ENCODE measurements around the gene IFT25.

The IFT25 gene

GRCh38 chr1:53911442-53911841 lies 34.1 kb downstream of the IFT25 start:
- Histone ChIP-seq H3K9me3 (ENCODE audit: insufficient read depth, low read depth, low read length) (no peaks in the 10 kb centered on the region), H3K79me1 (ENCODE audit: low read length) (no peaks in the 10 kb centered on the region), H3K4me3 (ENCODE audit: low read depth, low read length) (no peak overlapping the region), H3K36me3 (ENCODE audit: control insufficient read depth in 1 of 2, insufficient read depth in 2 of 2, low read length in 2 of 2) (peaks cover 0 to 4% of the 10 kb centered on the region in 2 experiments), H2BK5ac (ENCODE audit: low read depth, low read length, poor library complexity) (no peak overlapping the region), H3K4ac (ENCODE audit: low read depth, low read length) (no peak overlapping the region), H3K79me2 (ENCODE audit: control insufficient read depth, insufficient read depth, low read length, poor library complexity) (no peaks in the 10 kb centered on the region), H2BK12ac (ENCODE audit: low read length) (no peak overlapping the region), H3K23ac (ENCODE audit: low read length) (no peak overlapping the region), H3K4me1 (ENCODE audit: control insufficient read depth in 1 of 2, insufficient read depth in 2 of 2, low read length in 2 of 2) (peaks cover 0 to 2% of the 10 kb centered on the region in 2 experiments), H2AFZ (ENCODE audit: insufficient read depth, low read length, poor library complexity) (no peak overlapping the region), H4K12ac (ENCODE audit: low read depth, low read length) (no peak overlapping the region), H4K91ac (ENCODE audit: low read depth, low read length) (no peak overlapping the region), H3K18ac (ENCODE audit: low read length) (no peak overlapping the region), H2BK120ac (ENCODE audit: insufficient read depth, low read length, poor library complexity) (no peak overlapping the region), H3K27ac (ENCODE audit: low read depth, low read length) (no peak overlapping the region), H2AK5ac (ENCODE audit: low read length) (no peak overlapping the region), H3K9ac (ENCODE audit: low read length) (no peak overlapping the region), H3K4me2 (ENCODE audit: low read length) (no peak overlapping the region), H3K14ac (ENCODE audit: low read length) (no peak overlapping the region), H3K27me3 (ENCODE audit: insufficient read depth, low read length) (no peaks in the 10 kb centered on the region), H4K8ac (ENCODE audit: low read depth, low read length) (no peak overlapping the region)
- DNase-seq = no peak
- no CpG with 5 or more reads among the region's 4 CpGs for WGBS (ENCODE audit: extremely low coverage, insufficient coverage, insufficient read length)

- no peak overlapping the region for H3K14ac ChIP-seq (ENCODE audit: low read length)
- H3K79me2 ChIP-seq (ENCODE audit: control insufficient read depth, insufficient read depth, low read length, poor library complexity) = no peaks in the 10 kb centered on the region
- H2BK5ac ChIP-seq (ENCODE audit: low read depth, low read length, poor library complexity) = no peak overlapping the region
- H2AK5ac ChIP-seq (ENCODE audit: low read length) = no peak overlapping the region
- no peaks in the 10 kb centered on the region for H3K27me3 ChIP-seq (ENCODE audit: insufficient read depth, low read length)
- peaks cover 0 to 2% of the 10 kb centered on the region in 2 experiments for H3K4me1 ChIP-seq (ENCODE audit: control insufficient read depth in 1 of 2, insufficient read depth in 2 of 2, low read length in 2 of 2)
- H3K4me2 ChIP-seq (ENCODE audit: low read length) = no peak overlapping the region
- no peak overlapping the region for H3K4ac ChIP-seq (ENCODE audit: low read depth, low read length)
- H3K4me3 ChIP-seq (ENCODE audit: low read depth, low read length) = no peak overlapping the region
- H3K9me3 ChIP-seq (ENCODE audit: insufficient read depth, low read depth, low read length) = no peaks in the 10 kb centered on the region
- H3K27ac ChIP-seq (ENCODE audit: low read depth, low read length) = no peak overlapping the region
- no peak overlapping the region for H2BK120ac ChIP-seq (ENCODE audit: insufficient read depth, low read length, poor library complexity)
- no peak overlapping the region for H3K23ac ChIP-seq (ENCODE audit: low read length)
- H3K79me1 ChIP-seq (ENCODE audit: low read length) = no peaks in the 10 kb centered on the region
- H3K9ac ChIP-seq (ENCODE audit: low read length) = no peak overlapping the region
- no peak overlapping the region for H4K8ac ChIP-seq (ENCODE audit: low read depth, low read length)
- H4K12ac ChIP-seq (ENCODE audit: low read depth, low read length) = no peak overlapping the region
- H2BK12ac ChIP-seq (ENCODE audit: low read length) = no peak overlapping the region
- no peak overlapping the region for H3K18ac ChIP-seq (ENCODE audit: low read length)
- WGBS (ENCODE audit: extremely low coverage, insufficient coverage, insufficient read length) = no CpG with 5 or more reads among the region's 3 CpGs
- H4K91ac ChIP-seq (ENCODE audit: low read depth, low read length) = no peak overlapping the region
- H2AFZ ChIP-seq (ENCODE audit: insufficient read depth, low read length, poor library complexity) = no peak overlapping the region
- H3K36me3 ChIP-seq (ENCODE audit: control insufficient read depth in 1 of 2, insufficient read depth in 2 of 2, low read length in 2 of 2) = peaks cover 0 to 4% of the 10 kb centered on the region in 2 experiments
- DNase-seq = peak in 1 of 2 donors; percentile 47
Observed at GRCh38 chr1:53909946-53910345, 35.6 kb downstream of the IFT25 start.

- H2AK5ac ChIP-seq (ENCODE audit: low read length) = no peak overlapping the region
- no peak overlapping the region for H4K8ac ChIP-seq (ENCODE audit: low read depth, low read length)
- no peaks in the 10 kb centered on the region for H3K9me3 ChIP-seq (ENCODE audit: insufficient read depth, low read depth, low read length)
- no peak overlapping the region for H4K12ac ChIP-seq (ENCODE audit: low read depth, low read length)
- no peak overlapping the region for H3K27ac ChIP-seq (ENCODE audit: low read depth, low read length)
- no CpG with 5 or more reads among the region's 4 CpGs for WGBS (ENCODE audit: extremely low coverage, insufficient coverage, insufficient read length)
- H2BK120ac ChIP-seq (ENCODE audit: insufficient read depth, low read length, poor library complexity) = no peak overlapping the region
- no peak overlapping the region for H3K9ac ChIP-seq (ENCODE audit: low read length)
- no peak overlapping the region for H3K4me3 ChIP-seq (ENCODE audit: low read depth, low read length)
- H3K79me2 ChIP-seq (ENCODE audit: control insufficient read depth, insufficient read depth, low read length, poor library complexity) = no peaks in the 10 kb centered on the region
- no peak overlapping the region for H3K4ac ChIP-seq (ENCODE audit: low read depth, low read length)
- H2BK5ac ChIP-seq (ENCODE audit: low read depth, low read length, poor library complexity) = no peak overlapping the region
- H3K23ac ChIP-seq (ENCODE audit: low read length) = no peak overlapping the region
- DNase-seq = no peak
- H3K18ac ChIP-seq (ENCODE audit: low read length) = no peak overlapping the region
- no peak overlapping the region for H3K14ac ChIP-seq (ENCODE audit: low read length)
- H3K4me1 ChIP-seq (ENCODE audit: control insufficient read depth in 1 of 2, insufficient read depth in 2 of 2, low read length in 2 of 2) = peaks cover 0 to 4% of the 10 kb centered on the region in 2 experiments
- H3K36me3 ChIP-seq (ENCODE audit: control insufficient read depth in 1 of 2, insufficient read depth in 2 of 2, low read length in 2 of 2) = peaks cover 0 to 2% of the 10 kb centered on the region in 2 experiments
- no peak overlapping the region for H2BK12ac ChIP-seq (ENCODE audit: low read length)
- H3K79me1 ChIP-seq (ENCODE audit: low read length) = no peaks in the 10 kb centered on the region
- no peaks in the 10 kb centered on the region for H3K27me3 ChIP-seq (ENCODE audit: insufficient read depth, low read length)
- H4K91ac ChIP-seq (ENCODE audit: low read depth, low read length) = no peak overlapping the region
- no peak overlapping the region for H3K4me2 ChIP-seq (ENCODE audit: low read length)
- no peak overlapping the region for H2AFZ ChIP-seq (ENCODE audit: insufficient read depth, low read length, poor library complexity)
Observed at GRCh38 chr1:53906121-53906520, 39.4 kb downstream of the IFT25 start.

GRCh38 chr1:53905509-53905908 lies 40.0 kb downstream of the IFT25 start:
- no peak overlapping the region for H4K91ac ChIP-seq (ENCODE audit: low read depth, low read length)
- no peak overlapping the region for H3K4me3 ChIP-seq (ENCODE audit: low read depth, low read length)

More at GRCh38 chr1:53905509-53905908, 40.0 kb downstream of the IFT25 start:
- H2BK120ac ChIP-seq (ENCODE audit: insufficient read depth, low read length, poor library complexity) = no peak overlapping the region
- no peak overlapping the region for H3K18ac ChIP-seq (ENCODE audit: low read length)
- H2BK12ac ChIP-seq (ENCODE audit: low read length) = no peak overlapping the region
- no peak overlapping the region for H3K4ac ChIP-seq (ENCODE audit: low read depth, low read length)
- peaks cover 0 to 2% of the 10 kb centered on the region in 2 experiments for H3K36me3 ChIP-seq (ENCODE audit: control insufficient read depth in 1 of 2, insufficient read depth in 2 of 2, low read length in 2 of 2)
- H4K8ac ChIP-seq (ENCODE audit: low read depth, low read length) = no peak overlapping the region
- no CpG with 5 or more reads among the region's 8 CpGs for WGBS (ENCODE audit: extremely low coverage, insufficient coverage, insufficient read length)
- no peak overlapping the region for H2AK5ac ChIP-seq (ENCODE audit: low read length)
- H3K79me1 ChIP-seq (ENCODE audit: low read length) = no peaks in the 10 kb centered on the region
- no peak overlapping the region for H3K23ac ChIP-seq (ENCODE audit: low read length)
- H3K9me3 ChIP-seq (ENCODE audit: insufficient read depth, low read depth, low read length) = no peaks in the 10 kb centered on the region
- H2BK5ac ChIP-seq (ENCODE audit: low read depth, low read length, poor library complexity) = no peak overlapping the region
- H3K4me1 ChIP-seq (ENCODE audit: control insufficient read depth in 1 of 2, insufficient read depth in 2 of 2, low read length in 2 of 2) = peaks cover 0 to 4% of the 10 kb centered on the region in 2 experiments
- no peak overlapping the region for H3K14ac ChIP-seq (ENCODE audit: low read length)
- H3K9ac ChIP-seq (ENCODE audit: low read length) = no peak overlapping the region
- no peaks in the 10 kb centered on the region for H3K79me2 ChIP-seq (ENCODE audit: control insufficient read depth, insufficient read depth, low read length, poor library complexity)
- H2AFZ ChIP-seq (ENCODE audit: insufficient read depth, low read length, poor library complexity) = no peak overlapping the region
- no peaks in the 10 kb centered on the region for H3K27me3 ChIP-seq (ENCODE audit: insufficient read depth, low read length)
- H4K12ac ChIP-seq (ENCODE audit: low read depth, low read length) = no peak overlapping the region
- no peak overlapping the region for H3K27ac ChIP-seq (ENCODE audit: low read depth, low read length)
- DNase-seq = no peak
- no peak overlapping the region for H3K4me2 ChIP-seq (ENCODE audit: low read length)

Measured in trophoblast cell (in vitro differentiated cells and primary cell).